Dermis blood vessel endothelial cell (primary cell): ENCODE results near the gene DHX29. TPM values are rescaled to one million over a fixed set of nuclear protein-coding genes. Genes with fewer than 3 reads are reported as not detected.

ENCODE experiments used
- total RNA-seq: library from RNA; depleted of rRNA; stranded (reverse); fragments of >200 nt; gene quantifications from 2 replicates; pipeline ENCODE4 v1.2.3, GENCODE V29; 2014

DHX29 gene
- total RNA-seq, 1 donor from 2014 or later = 21.6 TPM

Other genes with a start within 250 kb of the DHX29 start
- not detected in 2 replicates for gene GZMA, start 205.0 kb downstream of the DHX29 start, total RNA-seq
- 18.7 and 20.2 TPM in 2 replicates for gene GPX8, start 147.5 kb downstream of the DHX29 start, total RNA-seq
- 0.05 TPM in 1 of 2 replicates, not detected in the other for gene CDC20B, start 134.5 kb downstream of the DHX29 start, total RNA-seq
- not detected in 2 replicates for gene MCIDAS, start 80.4 kb downstream of the DHX29 start, total RNA-seq
- not detected in 2 replicates for gene CCNO, start 74.1 kb downstream of the DHX29 start, total RNA-seq
- gene MTREX, start 295 bp upstream of the DHX29 start, total RNA-seq = 135 and 141 TPM in 2 replicates
- 124 and 293 TPM in 2 replicates for gene PLPP1, start 227.3 kb upstream of the DHX29 start, total RNA-seq